ENCODE data around the gene KRTAP12-1.
"Not testable (repeated sequence)": the region's sequence is repeated elsewhere in the genome, so short reads cannot be mapped to it uniquely, and the experiment has no call there.

The KRTAP12-1 gene

DNA sequence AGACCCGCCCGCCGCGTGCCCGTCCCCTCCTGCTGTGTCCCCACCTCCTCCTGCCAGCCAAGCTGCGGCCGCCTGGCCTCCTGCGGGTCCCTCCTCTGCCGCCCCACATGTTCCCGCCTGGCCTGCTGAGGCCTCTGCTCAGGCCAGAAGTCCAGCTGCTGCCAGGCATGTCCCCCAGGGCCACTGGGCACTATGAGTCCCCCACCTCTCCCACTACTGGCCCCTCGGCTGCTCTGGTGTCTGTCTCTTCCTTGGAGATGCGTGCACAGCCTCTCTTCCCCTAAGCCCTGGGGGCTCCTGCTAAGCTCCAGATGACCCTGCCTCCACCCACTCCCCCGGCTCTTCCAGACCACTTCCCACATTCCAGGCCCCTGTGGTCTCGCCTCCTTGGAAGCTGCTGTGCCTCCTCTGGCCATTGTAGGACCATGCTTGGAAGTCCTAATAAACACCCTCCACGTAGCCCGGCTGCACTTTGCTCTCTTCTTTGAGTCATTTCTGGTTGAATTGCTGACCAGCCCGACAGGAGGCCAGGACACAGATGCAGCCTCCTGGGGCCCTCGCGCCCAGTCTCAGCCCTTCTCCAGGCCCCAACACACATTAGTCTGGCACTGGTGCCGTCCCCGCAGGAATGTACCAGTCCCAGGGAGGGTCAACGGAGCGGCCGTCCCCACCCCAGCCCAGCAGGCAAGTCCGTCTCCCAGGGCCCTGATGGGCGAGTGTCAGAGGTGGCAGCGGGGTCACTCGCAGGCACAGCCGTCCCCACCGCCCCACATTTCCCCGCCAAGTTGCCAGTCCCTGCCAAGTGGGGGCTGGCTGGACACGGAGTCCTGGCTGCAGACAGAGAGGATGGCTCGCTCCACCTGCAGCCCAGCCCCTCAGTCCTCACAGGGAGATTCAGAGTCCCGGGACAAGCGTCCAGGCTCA, 16.1 kb upstream of the KRTAP12-1 start:
- no peak for DNase-seq (ENCODE audit: low spot score)

GRCh38 chr21:44697172-44697810, 15.3 kb upstream of the KRTAP12-1 start, which contains the start of gene KRTAP10-12:
Gene KRTAP10-12, plus strand, starts transcription at chr21:44697172. Its CDS starts 30 bp downstream, at chr21:44697202.
- DNase-seq (ENCODE audit: low spot score) = not testable (repeated sequence)

GRCh38 chr21:44696572-44696971, 14.6 kb upstream of the KRTAP12-1 start:
- no peak for DNase-seq (ENCODE audit: low spot score)

DNA sequence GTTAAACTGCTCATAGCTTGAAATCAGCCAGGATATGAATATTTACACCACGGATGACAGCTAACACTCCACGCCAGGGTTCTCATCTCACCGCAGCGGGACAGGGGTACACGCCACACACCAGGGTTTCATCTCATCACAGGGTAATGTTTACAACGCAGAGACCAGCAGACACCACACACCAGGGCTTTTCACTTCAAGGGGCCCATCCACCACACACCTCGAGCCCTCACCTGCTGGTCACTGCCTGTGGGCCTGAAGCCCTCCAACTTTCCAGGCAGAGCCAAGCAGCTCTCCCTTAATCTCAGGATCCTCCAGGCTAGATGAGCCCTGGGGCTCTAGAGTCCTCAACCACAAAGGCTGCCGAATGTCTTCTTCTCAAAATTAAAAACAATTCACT, 13.7 kb upstream of the KRTAP12-1 start:
- no peak for DNase-seq (ENCODE audit: low spot score)

GRCh38 chr21:44695184-44695583, 13.2 kb upstream of the KRTAP12-1 start:
- peak; percentile 7 for DNase-seq (ENCODE audit: low spot score)

DNA sequence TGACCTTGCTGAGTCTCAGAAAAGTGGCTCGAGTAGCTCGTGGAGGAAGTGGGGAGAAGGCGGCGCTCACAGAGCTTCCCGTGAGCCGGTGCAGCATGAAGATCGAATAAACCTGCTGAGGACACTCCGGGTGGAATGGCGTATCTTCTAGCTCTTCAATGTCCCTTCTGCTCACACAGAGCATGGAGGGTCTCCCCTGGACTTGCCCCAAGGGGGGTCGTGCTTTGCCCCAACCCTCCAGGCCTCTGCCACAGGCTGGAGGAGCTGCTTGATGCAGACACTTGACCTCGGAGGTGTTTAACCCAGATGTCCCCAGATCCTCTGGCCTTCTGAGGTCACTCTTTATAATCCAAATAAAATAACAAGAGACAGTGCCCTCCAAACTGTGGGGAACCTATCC, 12.8 kb upstream of the KRTAP12-1 start:
- no peak for DNase-seq (ENCODE audit: low spot score)

DNA sequence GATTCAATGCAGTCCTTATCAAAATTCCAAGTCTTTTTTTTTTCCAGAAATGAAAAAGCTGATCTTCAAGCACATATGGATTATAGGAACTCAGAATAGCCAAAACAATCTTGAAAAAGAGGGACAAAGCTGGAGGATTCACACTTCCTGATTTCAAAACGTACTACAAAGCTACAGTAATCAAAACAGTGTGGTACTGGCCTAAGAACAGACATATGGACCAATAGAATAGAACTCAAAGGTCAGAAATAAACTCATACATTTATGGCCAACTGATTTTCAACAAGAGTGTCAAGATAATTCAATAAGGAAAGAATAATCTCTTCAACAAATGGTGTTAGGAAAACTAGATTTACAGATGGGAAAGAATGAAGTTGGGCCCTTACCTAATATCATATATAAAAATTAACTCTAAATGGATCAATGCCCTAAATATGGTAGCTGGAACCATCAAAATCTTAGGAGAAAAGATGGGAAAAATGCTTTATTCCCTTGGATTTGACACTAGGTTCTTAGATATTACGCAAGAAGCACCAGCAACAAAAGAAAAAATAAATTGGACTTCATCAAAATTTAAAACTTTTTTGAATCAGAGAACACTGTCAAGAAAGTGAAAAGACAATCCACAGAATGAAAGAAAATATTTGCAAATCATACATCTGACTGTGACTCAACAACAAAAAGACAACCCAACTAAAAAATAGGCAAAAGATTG, 11.0 kb upstream of the KRTAP12-1 start:
- no peak for DNase-seq (ENCODE audit: low spot score)

- no peak for DNase-seq (ENCODE audit: low spot score)
Observed at GRCh38 chr21:44691686-44692085, 9.7 kb upstream of the KRTAP12-1 start.

- DNase-seq (ENCODE audit: low spot score) = not testable (repeated sequence)
Observed at GRCh38 chr21:44689740-44690139, 7.8 kb upstream of the KRTAP12-1 start.

- no peak for DNase-seq (ENCODE audit: low spot score)
Observed at GRCh38 chr21:44687671-44688070, 5.7 kb upstream of the KRTAP12-1 start.

DNA sequence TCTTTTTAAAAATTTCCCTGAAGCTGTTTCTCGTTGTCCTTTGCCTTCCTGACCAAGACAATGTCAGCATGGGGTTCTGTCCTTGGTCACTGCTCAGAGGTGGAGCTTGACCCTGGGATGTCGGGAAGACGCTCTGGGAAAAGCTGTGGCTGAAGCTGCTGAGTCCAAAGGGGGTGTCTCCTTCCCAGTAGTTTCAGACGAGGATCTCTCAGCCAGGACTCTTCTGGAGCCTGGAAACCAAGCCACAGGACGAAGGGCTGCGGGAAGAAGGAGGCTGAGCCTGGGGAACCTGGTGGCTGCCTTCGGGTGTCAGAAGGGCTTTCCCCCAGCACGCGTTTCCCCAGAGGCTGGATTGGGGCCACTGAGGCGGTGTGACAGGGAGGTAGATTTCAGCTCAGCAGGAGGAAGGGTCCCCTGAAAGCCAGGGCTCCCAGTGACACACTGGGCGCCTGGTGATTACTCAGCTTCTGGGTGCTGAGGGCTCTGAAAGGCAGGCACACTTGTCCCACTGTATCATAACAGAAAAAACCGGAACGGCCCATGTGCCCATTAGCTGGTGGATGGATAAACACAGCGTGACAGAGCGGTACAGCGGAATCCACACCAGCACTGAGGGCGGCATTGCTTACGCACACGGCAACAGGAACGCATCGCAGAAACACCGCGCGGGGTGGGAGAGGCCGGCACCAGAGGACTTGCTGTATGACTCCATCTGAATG, 5.0 kb upstream of the KRTAP12-1 start:
- no peak for DNase-seq (ENCODE audit: low spot score)

DNA sequence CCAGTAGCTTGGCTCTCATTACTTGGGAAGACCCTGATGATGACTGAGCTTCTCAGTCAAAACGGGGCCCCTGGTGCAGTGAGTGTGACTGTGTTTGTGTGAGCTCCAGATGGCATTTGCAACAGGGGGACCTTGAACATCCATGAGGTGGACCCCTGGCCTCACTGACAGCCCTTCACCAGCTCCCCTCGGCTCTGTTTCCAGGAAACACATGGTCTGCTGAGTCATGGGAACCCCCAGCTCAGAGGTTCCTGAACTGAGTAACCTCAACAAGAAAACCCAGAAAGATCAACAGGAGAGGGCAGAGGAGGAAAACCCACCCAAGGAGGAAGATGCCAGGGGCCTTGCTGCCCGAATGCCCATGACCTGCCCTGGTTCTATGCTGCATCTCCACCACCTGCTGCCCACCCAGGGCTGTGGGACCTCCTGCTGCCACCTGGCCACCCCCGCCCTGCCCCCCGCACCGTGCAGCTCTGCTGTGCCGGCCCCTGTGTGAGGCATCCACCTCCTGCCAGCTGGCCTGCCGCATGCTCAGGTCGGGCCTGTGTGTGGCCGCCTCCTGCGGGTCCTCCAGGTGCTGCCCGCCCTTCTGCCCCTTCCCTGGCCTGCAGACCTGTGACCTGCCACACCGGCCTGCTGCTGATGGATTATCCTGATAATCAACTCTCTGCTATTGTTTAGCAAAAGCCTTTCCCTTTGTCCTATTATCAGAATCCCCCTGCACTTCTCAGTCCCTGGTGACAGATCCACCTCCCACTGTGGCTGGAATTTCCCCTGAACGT, 4.2 kb upstream of the KRTAP12-1 start:
- no peak for DNase-seq (ENCODE audit: low spot score)

- DNase-seq (ENCODE audit: low spot score) = not testable (repeated sequence)
Observed at GRCh38 chr21:44685050-44685449, 3.1 kb upstream of the KRTAP12-1 start.

GRCh38 chr21:44684483-44684882, 2.5 kb upstream of the KRTAP12-1 start:
- no peak for DNase-seq (ENCODE audit: low spot score)

GRCh38 chr21:44684077-44684476, 2.1 kb upstream of the KRTAP12-1 start:
- no peak for DNase-seq (ENCODE audit: low spot score)

GRCh38 chr21:44682580-44683151, 703 bp upstream of the KRTAP12-1 start:
- no peak for DNase-seq (ENCODE audit: low spot score)

- no peak for DNase-seq (ENCODE audit: low spot score)
Observed at GRCh38 chr21:44681152-44681551, 811 bp downstream of the KRTAP12-1 start.

- no peak for DNase-seq (ENCODE audit: low spot score)
Observed at GRCh38 chr21:44677881-44678280, 4.1 kb downstream of the KRTAP12-1 start.

GRCh38 chr21:44671911-44672310, 10.1 kb downstream of the KRTAP12-1 start:
- DNase-seq (ENCODE audit: low spot score) = no peak

GRCh38 chr21:44670642-44671432, 11.1 kb downstream of the KRTAP12-1 start:
- DNase-seq (ENCODE audit: low spot score) = no peak

Data from AG20443 (cell line).